HG03045 (cell line): ENCODE data around the gene LRRTM3.

Source experiments
- ATAC-seq: cut with Tn5 transposase; IDR thresholded peaks from one replicate; pipeline ENCODE4 v1.9.1; 2021; ENCODE audit warnings: mild to moderate bottlenecking, moderate library complexity; ENCODE audit not compliant: unreplicated experiment

LRRTM3 gene

DNA sequence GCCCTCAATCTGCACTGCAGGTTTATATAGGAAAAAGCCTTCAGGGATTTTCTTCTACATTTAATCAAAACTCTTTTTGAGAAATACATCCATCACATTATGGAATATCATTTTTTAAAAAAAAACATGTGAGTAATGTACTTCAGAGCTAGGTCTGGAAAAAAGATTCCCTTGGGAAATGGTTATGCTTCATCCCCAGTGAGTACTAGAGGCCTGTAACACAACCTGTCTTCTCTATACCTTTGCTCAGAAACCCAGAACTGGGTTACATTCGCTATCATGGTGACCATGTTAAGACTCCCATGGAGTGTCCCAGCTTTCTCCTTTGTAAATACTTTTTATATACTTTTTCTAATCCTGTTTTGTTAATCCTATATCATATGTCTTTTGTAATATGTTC, 186.9 kb downstream of the LRRTM3 start:
- ATAC-seq, result no peak

- no peak for ATAC-seq
Observed at GRCh38 chr10:67114945-67115344, 189.1 kb downstream of the LRRTM3 start.

- no peak for ATAC-seq
Observed at GRCh38 chr10:67115972-67116371, 190.1 kb downstream of the LRRTM3 start.

DNA sequence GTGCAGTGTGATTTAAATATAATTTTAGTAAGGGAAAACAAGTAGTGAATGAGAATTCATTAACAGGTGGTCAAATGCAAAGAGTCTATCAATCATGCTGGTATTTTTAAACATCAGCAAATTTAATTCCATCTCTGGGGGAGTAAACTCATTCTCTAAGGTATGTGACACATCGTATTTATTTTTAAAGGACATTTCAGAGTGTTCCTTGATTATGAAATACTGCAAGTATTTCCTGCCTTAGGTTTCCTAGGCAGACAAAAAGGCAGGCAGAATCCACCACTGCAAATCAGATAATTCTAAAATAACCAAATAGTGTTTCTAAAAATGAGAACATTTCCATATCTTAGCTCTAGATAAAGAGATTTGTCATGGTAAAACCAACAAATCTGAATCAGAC, 193.8 kb downstream of the LRRTM3 start:
- ATAC-seq, result no peak

- ATAC-seq, result no peak
Observed at GRCh38 chr10:67127441-67127840, 201.6 kb downstream of the LRRTM3 start.

DNA sequence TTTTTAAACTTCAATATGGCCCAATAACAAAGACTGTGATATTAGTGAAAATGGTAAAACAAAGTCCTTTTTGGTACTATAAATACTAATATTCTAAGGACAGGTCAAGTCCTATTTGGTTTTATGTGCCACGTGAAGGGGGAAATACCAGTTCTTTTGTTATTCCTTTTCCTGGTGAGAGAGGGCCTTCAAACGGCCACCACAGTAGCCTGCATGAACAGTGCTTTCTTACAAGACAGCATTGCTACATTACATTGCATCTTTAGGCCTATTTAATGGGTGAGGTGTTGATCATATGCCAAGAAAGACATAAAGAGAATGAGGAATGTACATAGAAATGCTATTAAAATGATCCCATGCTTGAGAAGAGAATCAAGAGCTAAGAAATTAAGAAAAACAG, 214.8 kb downstream of the LRRTM3 start:
- ATAC-seq, result no peak

- no peak for ATAC-seq
Observed at GRCh38 chr10:67141300-67141699, 215.5 kb downstream of the LRRTM3 start.

DNA sequence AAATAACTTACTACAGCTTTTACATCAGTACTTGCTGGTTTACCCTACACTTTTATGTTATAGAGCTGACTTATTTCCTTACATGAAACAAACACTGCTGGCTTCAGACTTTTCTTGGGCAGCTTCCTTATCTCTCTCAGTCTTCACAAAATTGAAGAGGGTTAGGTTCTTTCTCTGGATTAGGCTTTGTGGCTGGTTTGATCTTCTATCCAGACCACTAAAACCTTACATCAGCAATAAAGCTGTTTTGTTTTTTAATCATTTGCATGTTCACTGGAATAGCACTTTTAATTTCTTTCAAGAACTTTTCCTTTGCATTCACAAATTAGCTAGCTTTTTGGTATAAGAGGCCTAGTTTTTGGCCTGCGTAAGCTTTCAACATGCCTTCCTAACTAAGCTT, 218.7 kb downstream of the LRRTM3 start:
- ATAC-seq, result no peak
